Eye (tissue), 1 donor: Measurements from ENCODE around the gene CYP19A1.
A peak's percentile ranks its signal among the peaks of the same experiment; 100 is the strongest.

Source experiments
- DNase-seq: peaks from one replicate; pipeline ENCODE4 v3.0.0-alpha.2; 2015

Gene CYP19A1

DNA sequence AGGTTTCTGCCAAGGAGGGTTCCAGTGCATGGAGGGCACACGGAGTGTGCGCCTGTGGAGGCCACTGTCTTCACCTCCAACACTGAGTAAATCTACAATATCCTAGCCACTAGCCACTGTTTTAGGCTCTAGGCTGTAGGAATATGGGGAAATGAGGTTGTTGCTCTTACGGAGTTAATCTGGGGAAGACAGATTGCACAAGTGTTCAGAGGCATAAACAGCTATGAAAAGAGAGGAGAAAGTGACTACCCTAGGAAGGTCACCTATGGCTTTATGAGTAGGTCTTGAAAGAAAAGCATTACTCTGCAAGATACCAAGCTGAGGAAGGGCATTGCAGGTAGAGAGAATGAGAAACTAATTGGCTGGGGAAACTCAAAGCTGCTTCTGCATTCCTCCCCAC, 85.7 kb downstream of the CYP19A1 start:
- no peak for DNase-seq

DNA sequence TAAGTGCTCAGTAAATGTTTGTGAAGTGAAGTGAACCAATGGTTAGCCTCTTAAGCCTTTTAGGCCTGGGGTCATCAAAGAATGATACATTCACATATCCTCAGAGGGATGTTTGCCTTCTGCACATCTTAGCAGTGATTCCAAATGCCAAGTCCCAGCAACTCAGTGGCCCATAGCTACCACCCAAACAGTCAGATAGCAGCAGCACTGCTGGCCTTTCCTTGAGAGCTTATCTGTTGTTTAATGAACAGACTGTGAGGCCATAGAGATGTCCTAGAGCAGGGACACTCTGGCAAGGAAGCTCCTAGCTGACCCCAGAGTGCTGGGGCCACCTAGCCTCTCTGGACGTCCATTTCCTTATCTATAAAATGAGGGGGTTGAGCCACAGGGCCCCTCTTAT, 86.8 kb downstream of the CYP19A1 start:
- no peak for DNase-seq

DNA sequence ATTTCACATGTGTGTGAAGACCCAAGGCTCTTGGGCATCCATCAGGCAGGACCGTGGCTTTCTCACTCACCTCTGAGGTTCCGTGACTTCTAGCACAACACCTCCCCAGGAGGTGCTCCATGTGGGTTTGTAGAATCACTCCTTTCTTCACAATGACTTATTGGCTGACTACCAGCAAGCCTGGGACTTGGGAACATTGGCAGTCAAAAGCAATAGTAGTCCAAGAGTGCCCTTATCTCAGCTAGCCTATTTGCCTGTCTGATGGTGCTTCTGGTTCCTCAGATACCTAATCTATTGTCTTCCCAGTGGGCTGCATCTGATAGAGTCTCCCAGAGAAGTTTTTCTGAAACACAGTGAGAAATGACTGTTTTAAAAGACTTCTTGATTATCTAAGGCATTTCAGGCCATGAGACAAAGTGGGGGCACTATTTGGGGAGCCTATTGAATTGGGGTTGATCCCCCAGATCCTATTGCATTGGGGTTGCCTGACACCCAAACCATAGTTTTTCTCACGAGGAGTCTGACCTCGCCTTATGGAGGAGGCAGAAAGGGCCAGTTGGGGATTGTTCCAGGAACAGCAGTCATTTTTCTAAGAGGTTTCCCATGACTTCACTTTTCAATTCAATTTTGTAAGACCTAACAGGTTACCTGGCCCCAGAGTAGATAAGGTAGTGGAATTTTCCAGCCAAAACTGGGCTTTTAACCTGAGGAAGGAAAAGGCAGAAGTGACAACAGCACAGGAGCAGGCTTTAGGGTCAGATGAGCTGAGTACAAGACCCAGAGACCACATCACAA, 88.0 kb downstream of the CYP19A1 start:
- no peak for DNase-seq

DNA sequence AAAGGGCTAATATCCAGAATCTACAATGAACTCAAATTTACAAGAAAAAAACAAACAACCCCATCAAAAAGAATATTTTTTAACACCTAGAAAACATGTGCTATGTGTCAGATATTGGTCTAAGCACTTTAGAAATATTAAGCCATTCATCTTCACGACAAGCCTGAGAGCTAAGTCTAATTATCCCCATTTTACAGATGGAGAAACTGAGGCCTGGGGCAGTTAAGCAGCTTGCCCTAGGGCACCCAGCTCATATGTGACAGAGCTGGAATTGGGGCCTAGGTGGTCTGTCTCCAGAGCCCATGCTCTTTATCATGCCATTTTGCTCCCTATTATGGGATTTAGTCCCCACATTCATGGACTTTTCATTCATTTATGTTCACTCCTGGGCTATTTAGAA, 92.8 kb downstream of the CYP19A1 start:
- DNase-seq, result no peak

DNA sequence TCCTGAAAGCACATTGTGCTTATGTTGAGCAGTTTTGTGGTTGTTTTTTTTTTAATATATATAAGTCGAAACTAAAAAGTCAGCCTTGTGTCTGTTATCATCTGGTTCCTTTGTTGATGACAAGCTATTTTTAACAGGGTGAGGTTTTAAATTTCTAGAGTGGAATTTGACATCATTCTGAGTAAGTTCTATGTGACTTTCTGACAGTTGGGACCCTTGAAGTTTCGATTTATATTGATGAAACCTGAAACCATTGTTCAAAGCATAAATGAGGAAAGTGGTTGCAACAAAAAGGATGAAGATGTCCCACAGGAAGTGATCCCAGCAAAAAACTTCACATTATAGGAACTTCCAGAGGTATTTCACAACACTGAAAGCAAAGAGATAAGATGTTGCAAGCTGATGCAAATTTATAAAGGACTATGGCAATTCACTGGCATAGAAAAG, 94.0 kb downstream of the CYP19A1 start:
- DNase-seq, result no peak

DNA sequence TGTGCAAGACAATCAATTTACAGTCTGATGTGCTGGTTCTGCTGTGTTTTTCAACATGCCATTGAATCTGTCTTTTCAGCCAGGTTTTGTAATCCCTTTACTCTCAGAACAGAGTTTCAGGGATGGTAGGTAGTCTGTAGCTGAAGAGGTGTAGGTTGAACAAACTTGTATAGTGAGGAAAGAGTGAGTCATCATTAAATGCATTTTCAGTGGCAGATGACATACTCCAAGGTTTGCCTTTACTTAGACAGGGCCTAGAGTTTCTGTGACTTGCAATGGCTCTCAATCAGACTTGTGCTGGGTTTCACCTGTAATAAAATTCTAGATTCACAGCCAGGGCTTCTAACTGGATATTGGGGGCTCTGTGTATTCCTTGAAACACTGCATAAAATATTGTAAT, 94.6 kb downstream of the CYP19A1 start:
- no peak for DNase-seq

DNA sequence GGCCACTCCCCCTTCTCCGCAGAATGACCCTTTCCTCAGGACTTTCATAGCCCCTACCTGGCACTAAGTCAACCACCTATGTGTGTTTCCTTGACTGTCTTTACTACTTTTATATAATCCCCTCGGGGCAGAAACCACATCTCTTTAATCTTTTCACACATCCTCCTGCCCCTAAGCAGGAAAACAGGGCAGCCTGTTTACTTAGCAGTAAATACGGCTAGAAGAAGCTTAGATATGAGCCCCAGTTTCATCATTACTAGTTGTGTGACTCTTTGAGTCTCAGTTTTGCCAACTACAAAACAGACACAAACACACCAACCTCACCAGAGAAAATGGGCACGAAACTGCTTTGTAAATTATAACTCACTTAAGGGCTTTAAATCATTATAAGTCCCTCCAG, 98.3 kb downstream of the CYP19A1 start:
- DNase-seq, result no peak

DNA sequence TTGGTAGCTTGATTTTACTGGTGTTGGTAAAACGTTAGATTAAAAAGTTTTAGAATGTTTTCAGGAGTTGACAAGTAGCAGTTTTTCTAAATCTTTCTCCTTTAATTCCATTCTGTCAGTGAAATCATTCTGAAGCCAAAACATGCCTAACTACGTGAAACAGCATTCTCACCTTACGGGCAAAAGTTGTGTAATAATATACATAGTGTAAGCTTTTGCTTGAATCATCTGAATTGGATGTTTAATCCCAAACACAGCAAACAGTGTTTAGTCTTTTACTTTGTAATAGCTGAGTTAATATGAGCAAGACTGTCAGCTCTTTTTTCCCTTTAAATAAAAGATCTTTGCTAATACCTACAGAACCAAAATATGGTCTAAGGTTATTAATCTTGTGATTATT, 100.6 kb downstream of the CYP19A1 start:
- DNase-seq, result no peak

DNA sequence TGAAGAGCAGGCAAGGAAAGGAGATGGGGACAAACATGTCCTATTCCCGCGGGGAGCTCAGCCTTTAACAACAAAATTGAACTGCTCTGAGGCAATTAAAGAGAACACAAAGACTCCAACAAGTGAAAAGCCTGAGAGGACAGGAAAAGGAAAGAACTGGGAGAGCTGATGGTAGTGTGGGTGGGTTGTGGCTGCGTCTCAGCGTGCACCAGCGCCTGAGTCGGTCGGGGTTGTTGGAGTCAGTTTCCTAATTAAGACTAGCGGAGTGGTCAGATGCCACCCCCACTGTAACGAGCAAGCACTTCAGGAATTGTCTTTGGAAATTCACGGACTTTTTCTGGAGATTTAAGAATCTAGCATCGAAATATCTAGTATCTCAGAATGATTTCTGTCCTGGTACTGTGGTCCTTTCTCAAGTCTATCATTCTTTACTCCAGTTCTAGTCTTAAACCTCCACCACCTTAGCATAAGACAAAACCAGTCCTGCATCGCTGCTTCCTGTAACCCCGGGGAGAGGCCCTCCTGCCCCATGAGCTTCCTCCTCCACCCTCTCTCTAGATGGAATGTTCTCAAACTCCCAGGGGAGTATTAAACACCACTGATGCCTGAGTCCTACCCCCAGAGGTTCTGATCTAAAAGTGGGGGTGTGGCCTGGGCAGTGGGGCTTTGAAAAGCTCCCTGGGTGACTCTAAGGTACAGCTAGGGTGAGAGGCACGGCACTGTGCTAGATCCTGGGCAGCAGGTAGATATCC, 104.0 kb downstream of the CYP19A1 start:
- no peak for DNase-seq

DNA sequence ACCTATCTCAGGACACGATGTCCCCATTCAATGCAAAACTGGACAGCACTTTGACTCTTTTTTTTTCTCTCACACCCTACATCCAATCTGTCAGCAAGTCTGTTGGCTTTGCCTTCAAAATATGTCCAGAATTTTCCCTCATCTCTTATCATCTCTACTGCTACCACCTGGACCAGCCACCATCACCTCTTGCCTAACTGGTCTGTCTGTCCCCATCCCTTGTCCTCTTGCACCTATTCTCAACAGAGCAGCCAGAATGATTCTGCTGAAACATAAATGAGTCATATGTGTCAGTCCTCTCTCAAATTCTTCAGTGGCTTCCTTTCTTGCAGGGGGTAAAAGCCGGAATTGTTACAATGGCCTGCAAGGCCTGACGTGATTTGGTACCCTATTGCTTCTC, 105.8 kb downstream of the CYP19A1 start:
- DNase-seq, result no peak

DNA sequence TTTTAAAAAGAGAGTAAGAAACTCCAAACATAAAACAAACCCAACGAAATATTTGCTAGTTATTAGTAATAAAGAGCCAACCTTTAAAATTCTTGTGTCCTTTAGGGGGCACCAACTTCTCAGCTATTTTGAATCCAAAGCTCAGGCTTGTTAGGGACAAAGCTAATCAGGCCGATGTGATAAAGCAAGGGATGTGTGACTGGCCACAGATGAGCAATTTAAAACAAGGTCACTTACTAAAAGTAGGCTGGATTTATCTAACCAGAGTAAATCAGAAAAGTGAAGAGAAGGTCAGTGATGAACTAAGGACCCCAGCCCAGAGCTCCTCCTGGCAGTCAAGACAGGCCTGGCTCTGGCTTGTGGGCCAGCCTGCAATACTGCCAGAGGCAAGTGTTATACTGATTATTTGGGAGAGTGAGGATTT, 108.5 kb downstream of the CYP19A1 start:
- peak; percentile 71 for DNase-seq

DNA sequence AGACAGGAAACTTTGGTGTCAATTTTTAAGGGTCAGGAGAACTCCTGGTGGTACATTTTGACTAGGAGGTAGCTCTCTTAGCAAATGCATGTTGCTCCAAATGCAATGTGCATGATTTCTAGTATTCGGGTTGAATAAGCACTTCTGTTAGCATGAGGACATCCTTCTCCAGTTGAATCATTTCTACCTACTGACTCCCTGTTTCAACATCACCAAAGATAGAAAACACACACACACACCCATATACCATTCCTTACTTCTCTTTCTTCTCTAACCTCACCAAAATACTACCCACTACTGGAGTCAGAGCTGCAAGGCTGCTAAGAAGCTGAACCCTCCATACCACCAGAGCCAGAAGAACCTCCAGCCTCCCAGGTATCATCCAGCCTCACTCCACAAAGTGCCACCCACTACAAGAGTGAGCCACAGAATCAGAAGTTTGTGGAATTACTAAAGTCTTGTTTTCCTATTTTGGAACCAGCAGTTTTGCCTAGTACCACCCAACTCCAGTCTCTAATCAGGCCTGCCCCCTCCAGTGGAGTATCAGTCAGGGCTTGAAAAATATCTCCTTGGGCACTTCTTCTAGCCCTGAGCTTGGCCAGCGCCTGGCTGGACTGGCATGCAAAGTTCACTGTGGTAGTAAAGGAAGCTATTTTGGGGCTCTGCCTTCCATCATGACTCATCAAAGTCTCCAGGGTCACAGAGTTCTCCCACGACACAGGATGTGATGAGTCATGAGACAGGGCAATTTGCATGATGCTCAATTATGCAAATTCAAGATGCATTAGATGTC, 110.3 kb downstream of the CYP19A1 start:
- DNase-seq, result no peak

DNA sequence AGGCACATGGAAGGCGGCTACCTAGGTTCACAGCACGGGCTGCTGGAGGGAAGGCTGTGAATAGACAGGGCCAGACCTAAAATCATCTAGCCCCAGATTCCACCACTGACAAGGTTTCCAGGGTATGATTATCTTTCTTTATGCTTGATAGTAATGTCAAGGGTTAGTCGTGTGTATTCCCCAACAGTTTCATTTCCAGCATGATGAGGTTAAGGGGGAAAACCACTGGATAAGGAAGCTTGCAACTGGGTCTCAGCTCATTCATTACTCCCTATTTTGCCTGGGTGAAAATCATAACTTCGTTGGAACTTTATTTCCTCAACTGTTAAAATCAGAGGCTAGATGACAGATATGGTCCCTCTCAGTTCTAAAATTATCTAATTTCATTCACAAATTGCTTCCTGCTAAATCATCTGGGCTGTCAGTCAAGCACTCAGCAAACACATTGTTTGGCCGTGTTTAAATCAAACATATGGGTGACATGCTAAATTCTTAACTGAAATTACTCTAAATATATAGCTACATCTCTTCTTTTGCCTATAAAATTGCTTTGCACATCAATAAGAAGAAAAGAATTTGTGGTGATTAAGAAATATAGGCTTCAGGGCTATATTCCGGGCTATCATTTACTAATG, 111.7 kb downstream of the CYP19A1 start:
- DNase-seq, result no peak

DNA sequence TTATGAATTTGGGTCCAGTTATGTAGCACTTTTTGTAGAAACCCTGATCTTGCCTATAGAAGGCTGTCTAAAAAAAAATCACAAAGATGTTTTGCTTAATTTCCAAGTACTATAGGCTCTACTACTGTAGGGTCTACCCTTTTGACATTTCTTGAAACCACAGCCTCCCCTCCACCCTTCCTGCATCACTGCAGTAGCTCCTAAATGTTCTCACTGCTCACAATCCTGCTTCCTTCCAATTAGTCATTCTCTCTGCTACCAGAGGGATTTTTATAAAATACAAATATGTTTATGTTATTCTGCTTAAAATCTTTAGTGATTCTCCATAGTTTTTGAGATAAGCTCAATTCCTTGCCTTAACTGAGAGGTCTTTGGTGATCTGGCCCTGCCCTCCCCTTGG, 114.0 kb downstream of the CYP19A1 start:
- DNase-seq, result no peak

DNA sequence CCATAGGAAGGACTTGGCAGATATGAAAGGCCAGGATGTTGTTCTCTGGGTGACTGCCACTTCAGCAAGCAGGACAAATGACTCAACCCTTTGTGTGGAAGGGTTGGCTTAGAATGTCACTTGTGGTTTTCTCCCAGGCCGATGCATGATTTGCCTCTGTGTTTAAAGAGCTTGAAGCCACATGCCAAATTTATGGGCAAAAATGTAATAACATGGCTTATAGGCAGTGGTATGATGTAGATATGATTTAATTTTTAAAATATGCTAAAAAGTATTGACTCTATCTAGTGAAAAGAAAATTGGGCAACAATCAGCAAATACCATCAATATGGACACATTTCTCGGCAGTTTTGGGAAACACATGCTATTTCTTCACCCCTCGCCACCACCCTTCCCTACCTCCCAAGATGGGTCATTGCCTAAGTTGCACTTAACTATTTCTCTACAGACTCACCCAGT, 114.6 kb downstream of the CYP19A1 start:
- DNase-seq, result no peak

DNA sequence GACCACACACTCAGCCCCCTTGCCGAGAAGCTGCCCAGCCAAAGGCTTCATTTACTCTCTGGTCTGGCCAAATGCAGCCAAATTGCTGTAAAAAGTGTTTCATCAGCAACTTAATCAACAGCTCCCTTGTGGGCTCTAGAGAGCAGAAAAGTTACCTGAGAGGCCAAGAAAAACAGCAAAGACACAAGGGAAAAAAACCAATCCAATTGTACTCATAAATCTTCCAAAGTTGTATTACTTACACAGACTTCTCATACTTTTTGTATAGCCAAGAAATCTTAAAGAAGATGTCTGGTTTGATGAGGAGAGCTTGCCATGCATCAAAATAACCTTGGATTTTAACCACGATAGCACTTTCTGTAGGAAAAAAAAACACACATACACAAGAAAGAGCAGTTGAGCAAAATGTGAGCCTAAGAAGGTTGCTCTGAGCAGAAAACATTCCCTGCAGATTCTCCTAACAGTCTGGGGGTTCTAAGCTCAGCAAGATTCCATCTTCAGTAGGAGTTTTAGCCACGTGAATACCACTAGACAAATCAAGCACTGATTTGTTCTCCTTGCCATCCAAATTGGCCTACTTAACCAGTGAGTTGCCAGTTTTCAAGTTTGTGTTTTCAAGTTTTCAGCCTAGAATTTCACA, 120.0 kb downstream of the CYP19A1 start:
- no peak for DNase-seq

DNA sequence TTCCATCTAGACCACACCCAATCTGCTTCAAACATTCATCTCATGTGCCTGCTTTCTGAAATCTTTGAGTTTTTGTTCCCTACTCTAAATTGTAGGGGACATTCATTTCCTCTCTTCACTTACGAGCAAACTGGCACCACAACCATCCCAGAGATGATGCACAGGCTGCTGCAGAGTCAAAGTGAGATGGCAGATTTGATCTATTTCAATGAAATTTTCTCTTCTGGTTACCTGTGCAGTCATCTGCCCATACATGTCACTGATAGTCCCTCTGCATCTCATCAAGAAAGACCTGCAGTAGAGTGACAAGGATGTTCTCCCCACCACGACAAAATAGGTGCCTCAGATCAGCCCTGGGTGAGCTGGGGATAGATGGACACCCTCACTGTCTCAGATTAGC, 125.5 kb downstream of the CYP19A1 start:
- DNase-seq, result no peak

DNA sequence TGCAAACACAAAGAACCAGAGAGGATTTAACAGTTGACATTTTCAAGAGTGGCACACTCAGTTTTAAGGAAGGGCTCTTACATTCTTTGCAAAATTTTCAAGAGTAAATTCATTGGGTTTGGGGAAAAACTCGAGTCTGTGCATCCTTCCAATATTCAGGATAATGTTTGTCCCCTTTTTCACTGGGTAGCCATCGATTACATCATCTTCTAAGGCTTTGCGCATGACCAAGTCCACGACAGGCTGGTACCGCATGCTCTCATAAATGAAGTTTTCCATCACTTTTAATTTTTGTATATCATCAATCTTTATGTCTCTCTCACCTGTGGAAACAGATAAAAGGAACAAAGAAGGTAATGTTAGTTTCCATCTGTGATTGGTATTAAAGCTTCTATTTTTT, 126.2 kb downstream of the CYP19A1 start:
- no peak for DNase-seq

DNA sequence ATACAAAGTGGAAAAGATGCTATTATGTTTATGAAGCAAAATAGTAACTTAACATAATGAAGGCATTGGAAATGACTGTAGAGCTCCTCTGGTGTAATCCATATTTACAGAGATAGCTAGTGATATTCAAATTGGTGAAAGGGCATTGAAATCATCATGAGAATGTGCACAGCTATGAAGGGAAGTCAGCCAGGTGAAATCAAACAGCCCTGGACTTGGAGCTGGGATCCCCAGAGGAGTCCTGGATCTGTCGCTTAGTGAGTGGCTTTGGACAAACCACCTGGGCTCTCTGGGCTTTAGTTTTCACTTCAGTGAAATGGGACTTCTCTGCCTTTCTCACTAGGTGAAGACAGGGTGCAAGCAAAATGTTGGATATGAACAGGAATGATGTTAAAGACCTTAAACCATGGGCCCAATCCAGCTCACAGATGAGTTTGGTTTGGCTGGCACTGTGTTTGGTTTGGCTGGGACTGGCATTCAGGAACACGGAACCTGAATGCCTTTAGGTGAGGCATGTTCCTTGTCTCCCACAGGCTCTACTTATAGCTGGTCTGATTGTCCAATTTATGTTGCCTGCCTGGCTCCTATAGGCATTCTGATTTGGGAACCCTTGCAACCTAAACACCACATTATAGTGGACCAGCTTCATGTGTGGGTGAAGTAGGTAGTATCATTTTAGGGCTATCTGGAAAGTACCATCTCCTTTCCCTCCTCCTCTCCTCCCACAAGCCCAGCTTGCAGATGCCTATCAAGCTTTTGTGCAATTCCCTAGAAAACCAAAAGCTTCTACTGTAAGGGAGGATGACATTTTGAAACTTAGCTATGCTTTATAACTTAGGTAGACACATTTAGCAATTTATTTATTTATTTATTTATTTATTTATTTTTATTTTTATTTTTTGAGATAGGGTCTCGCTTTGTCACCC, 133.1 kb downstream of the CYP19A1 start:
- DNase-seq, result no peak

DNA sequence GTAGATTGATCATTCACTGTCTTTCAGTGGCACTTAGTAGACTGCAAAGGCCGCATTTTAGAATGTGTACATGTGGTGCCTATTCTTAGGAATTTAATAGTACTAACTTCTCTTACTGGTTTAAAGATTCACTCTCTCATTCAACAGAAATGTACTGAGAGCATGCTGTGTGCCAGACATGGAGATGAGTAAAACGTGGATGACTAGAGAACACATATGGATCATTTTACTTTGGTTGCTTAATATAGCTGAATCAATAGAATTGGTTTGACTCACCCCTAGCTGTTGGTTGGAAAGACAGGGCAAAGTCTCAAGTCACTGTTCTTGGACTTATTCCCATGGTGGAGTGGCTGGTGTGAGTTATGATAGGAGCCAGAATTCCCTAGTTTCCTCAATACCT, 134.6 kb downstream of the CYP19A1 start:
- no peak for DNase-seq

DNA sequence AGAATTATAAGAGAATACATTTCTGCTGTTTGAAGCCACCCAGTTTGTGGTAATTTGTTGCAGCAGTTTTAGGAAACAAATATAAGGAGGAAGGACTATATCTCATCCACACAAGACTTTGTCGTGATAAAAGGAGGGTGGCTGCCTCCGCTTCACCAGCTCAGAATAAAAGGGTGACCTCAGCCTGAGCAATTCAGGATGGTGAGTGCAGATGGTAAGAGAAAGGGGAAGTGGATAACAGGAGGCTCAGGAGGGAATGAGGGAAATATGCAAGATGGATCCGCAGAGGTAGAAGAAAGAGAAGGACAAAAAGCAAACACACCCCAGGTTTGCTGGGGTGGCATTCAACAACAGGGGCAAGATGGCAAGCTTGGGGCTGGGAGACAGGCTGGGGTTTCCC, 135.6 kb downstream of the CYP19A1 start:
- no peak for DNase-seq
